Muscle layer of duodenum (tissue), 2 donors: ENCODE data around the gene CTU1.

Source experiments
- H3K27ac ChIP-seq: one replicate; pipeline ENCODE4 v1.7.0; 2013; ENCODE audit warnings: mild to moderate bottlenecking, low read length
- H3K27me3 ChIP-seq: one replicate; pipeline ENCODE4 v1.7.0; 2013; ENCODE audit warnings: low read depth, mild to moderate bottlenecking, control low read depth, low read length
- H3K36me3 ChIP-seq, 2 donors: one replicate each; pipeline ENCODE4 v1.7.0; 2013; ENCODE audit warnings: low read length in 2 of 2, control low read depth in 1 of 2, mild to moderate bottlenecking in 1 of 2; ENCODE audit not compliant: insufficient read depth in 2 of 2, control insufficient read depth in 1 of 2
- H3K4me1 ChIP-seq, 2 donors: one replicate each; pipeline ENCODE4 v1.7.0; 2013; ENCODE audit warnings: low read length in 2 of 2, mild to moderate bottlenecking in 2 of 2, control low read depth in 1 of 2, moderate library complexity in 1 of 2; ENCODE audit not compliant: insufficient read depth in 2 of 2, control insufficient read depth in 1 of 2
- H3K4me3 ChIP-seq, 2 donors: one replicate each; pipeline ENCODE4 v1.7.0; 2013; ENCODE audit warnings: low read length in 2 of 2, low read depth in 1 of 2, mild to moderate bottlenecking in 1 of 2
- H3K9me3 ChIP-seq, 2 donors: one replicate each; pipeline ENCODE4 v1.7.0; 2013; ENCODE audit warnings: low read length in 2 of 2, control low read depth in 1 of 2, mild to moderate bottlenecking in 1 of 2; ENCODE audit not compliant: control insufficient read depth in 1 of 2
- donor health status: healthy.

The CTU1 gene

GRCh38 chr19:51142119-51142518, 33.9 kb upstream of the CTU1 start, which contains the start of gene SIGLEC7:
Gene SIGLEC7, plus strand, starts transcription at chr19:51142301. Its CDS starts 69 bp downstream, at chr19:51142370.
- Histone ChIP-seq H3K27me3 (no peaks in the 10 kb centered on the region), H3K36me3 (no peaks in the 10 kb centered on the region), H3K4me1 (no peaks in the 10 kb centered on the region), H3K27ac (no peak within 1 kb of the TSS), H3K4me3 (no peak within 1 kb of the TSS), H3K9me3 (no peaks in the 10 kb centered on the region)

- Histone ChIP-seq H3K27me3 (no peaks in the 10 kb centered on the region), H3K4me1 (no peaks in the 10 kb centered on the region), H3K36me3 (no peaks in the 10 kb centered on the region), H3K27ac (no peak overlapping the region), H3K9me3 (no peaks in the 10 kb centered on the region), H3K4me3 (no peak overlapping the region)
These were observed 33.0 kb upstream of the CTU1 start for GRCh38 chr19:51141181-51141580.

GRCh38 chr19:51140441-51140840, 32.2 kb upstream of the CTU1 start:
- Histone ChIP-seq H3K36me3 (no peaks in the 10 kb centered on the region), H3K27ac (no peak overlapping the region), H3K9me3 (no peaks in the 10 kb centered on the region), H3K4me3 (no peak overlapping the region), H3K27me3 (no peaks in the 10 kb centered on the region), H3K4me1 (no peaks in the 10 kb centered on the region)

GRCh38 chr19:51139299-51140014, 31.2 kb upstream of the CTU1 start:
- no peaks in the 10 kb centered on the region for H3K4me1 ChIP-seq
- H3K36me3 ChIP-seq = no peaks in the 10 kb centered on the region
- no peaks in the 10 kb centered on the region for H3K9me3 ChIP-seq
- no peak overlapping the region for H3K4me3 ChIP-seq
- peak overlapping the region; percentile 37 for H3K27ac ChIP-seq
- H3K27me3 ChIP-seq = no peaks in the 10 kb centered on the region

GRCh38 chr19:51138549-51138979, 30.4 kb upstream of the CTU1 start:
- no peaks in the 10 kb centered on the region for H3K9me3 ChIP-seq
- no peaks in the 10 kb centered on the region for H3K36me3 ChIP-seq
- no peak overlapping the region for H3K27ac ChIP-seq
- no peak overlapping the region for H3K4me3 ChIP-seq
- no peaks in the 10 kb centered on the region for H3K4me1 ChIP-seq
- H3K27me3 ChIP-seq = no peaks in the 10 kb centered on the region

GRCh38 chr19:51137792-51138425, 29.7 kb upstream of the CTU1 start:
- H3K27me3 ChIP-seq = no peaks in the 10 kb centered on the region
- H3K4me1 ChIP-seq = no peaks in the 10 kb centered on the region
- H3K27ac ChIP-seq = peak overlapping the region; percentile 51
- no peaks in the 10 kb centered on the region for H3K9me3 ChIP-seq
- no peak overlapping the region for H3K4me3 ChIP-seq
- H3K36me3 ChIP-seq = no peaks in the 10 kb centered on the region

- Histone ChIP-seq H3K36me3 (no peaks in the 10 kb centered on the region), H3K4me1 (no peaks in the 10 kb centered on the region), H3K9me3 (no peaks in the 10 kb centered on the region), H3K4me3 (no peak overlapping the region), H3K27ac (peak overlapping the region; percentile 51), H3K27me3 (no peaks in the 10 kb centered on the region)
These were observed 28.8 kb upstream of the CTU1 start for GRCh38 chr19:51136851-51137551.

GRCh38 chr19:51135986-51136762, 28.0 kb upstream of the CTU1 start:
- no peaks in the 10 kb centered on the region for H3K9me3 ChIP-seq
- no peaks in the 10 kb centered on the region for H3K4me1 ChIP-seq
- H3K27ac ChIP-seq = no peak overlapping the region

GRCh38 chr19:51135004-51135403, 26.8 kb upstream of the CTU1 start:
- Histone ChIP-seq H3K4me3 (no peak overlapping the region), H3K36me3 (no peaks in the 10 kb centered on the region), H3K4me1 (no peaks in the 10 kb centered on the region), H3K9me3 (no peaks in the 10 kb centered on the region), H3K27me3 (no peaks in the 10 kb centered on the region), H3K27ac (no peak overlapping the region)

More at GRCh38 chr19:51135986-51136762, 28.0 kb upstream of the CTU1 start:
- H3K36me3 ChIP-seq = no peaks in the 10 kb centered on the region
- H3K4me3 ChIP-seq = no peak overlapping the region
- H3K27me3 ChIP-seq = no peaks in the 10 kb centered on the region

- H3K36me3 ChIP-seq = no peaks in the 10 kb centered on the region
- H3K4me3 ChIP-seq = no peak overlapping the region
- H3K27ac ChIP-seq = no peak overlapping the region
- H3K27me3 ChIP-seq = no peaks in the 10 kb centered on the region
- no peaks in the 10 kb centered on the region for H3K9me3 ChIP-seq
- peaks cover 0 to 3% of the 10 kb centered on the region in 2 donors for H3K4me1 ChIP-seq
These were observed 23.8 kb upstream of the CTU1 start for GRCh38 chr19:51131780-51132680.
